ENCODE measurements around the gene PPP4R4. TPM values are rescaled to one million over a fixed set of nuclear protein-coding genes. Genes with fewer than 3 reads are reported as not detected.

PPP4R4 gene
- total and polyA plus RNA-seq, 8 donors, result 0.43 to 3.7 (median 0.62) TPM

DNA sequence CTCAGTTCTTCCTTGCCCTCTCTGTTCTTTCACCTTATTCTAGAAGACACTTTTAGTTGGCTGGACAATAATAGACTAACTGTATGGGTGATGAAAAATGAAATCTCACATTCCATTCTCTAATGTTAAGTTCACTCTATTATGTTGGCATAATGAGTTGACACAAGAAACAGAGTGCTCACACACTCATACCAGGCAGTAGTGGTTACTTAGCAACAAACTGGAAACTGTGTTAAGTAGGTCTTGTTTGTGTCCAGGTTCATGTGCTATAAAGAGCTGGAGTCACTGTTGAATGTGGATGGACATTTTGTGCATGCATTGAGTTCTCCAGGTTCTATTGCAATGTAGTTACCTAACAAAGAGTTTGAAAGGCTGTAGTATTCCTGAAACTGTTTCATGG, 16.9 kb upstream of the PPP4R4 start:
- Histone ChIP-seq H3K27me3 (peaks cover 0 to 3% of the 10 kb centered on the region in 2 donors), H3K4me3 (no peak overlapping the region), H3K27ac (peak overlapping the region in 1 of 2 donors; percentile 40), H3K9me3 (no peaks in the 10 kb centered on the region), H3K4me1 (peaks cover 0 to 17% of the 10 kb centered on the region in 2 donors), H3K36me3 (no peaks in the 10 kb centered on the region)
- ATAC-seq (peak; percentile 98), DNase-seq (peak in 1 of 4 donors; percentile 61)
- intact Hi-C loops (cut with DNase I), result no loop called here
- no peak for TF ChIP-seq CTCF (IDR thresholded peaks at IDR 0.05)

DNA sequence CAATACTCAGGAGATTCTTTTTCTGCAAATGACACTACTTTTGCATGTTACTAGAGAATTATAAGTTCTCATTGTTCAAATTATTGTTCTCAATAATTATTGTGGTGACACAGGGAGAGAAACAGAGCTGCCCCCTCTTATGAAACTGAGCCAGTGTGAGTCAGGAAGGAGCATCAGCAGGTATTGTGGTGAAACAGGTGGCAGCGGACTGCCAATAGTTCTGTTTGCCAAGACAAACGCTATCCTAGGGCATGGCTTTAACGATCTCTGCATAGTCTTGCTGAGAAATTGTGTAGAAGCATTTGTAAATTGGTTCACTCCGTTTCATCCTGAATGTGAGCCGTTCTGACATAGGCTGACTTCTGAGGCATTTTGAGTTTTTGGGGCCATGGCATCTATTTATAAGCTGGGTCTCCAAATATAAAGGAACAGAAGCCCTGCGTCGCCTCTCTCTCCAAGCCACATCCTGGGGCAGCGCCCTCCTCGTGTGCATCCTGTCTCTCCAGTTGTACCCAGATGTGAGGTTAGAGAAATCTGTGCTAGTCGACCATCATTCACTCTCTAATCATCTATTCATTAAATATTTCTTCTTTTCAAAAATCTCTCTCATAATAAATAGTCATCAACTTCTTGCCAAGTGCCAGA, 15.8 kb upstream of the PPP4R4 start:
- peaks cover 0 to 24% of the 10 kb centered on the region in 2 donors for H3K4me1 ChIP-seq
- intact Hi-C loops (cut with DNase I), result no loop called here
- no peak overlapping the region for H3K4me3 ChIP-seq
- no peak for ATAC-seq
- peaks cover 0 to 3% of the 10 kb centered on the region in 2 donors for H3K27me3 ChIP-seq
- H3K27ac ChIP-seq, result no peak overlapping the region
- no peak for TF ChIP-seq CTCF (IDR thresholded peaks at IDR 0.05)
- DNase-seq, result no peak
- no peaks in the 10 kb centered on the region for H3K36me3 ChIP-seq
- no peaks in the 10 kb centered on the region for H3K9me3 ChIP-seq

DNA sequence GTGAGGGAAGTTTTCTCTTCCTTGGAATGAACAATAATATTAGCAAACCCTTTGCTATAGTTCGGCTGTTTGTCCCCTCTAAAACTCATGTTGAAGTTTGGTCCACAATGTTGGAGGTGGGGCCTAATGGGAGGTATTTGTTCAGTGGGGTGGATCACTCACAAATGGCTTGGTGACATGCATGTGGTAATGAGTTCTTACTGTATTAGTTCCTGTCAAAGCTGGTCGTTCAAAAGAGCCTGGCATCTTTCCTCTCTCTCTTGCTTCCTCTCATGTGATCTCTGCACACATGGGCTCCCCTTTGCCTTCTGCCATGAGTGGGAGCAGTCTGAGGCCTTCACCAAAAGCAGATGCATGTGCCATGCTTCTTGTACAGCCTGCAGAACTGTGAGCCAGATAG, 13.1 kb upstream of the PPP4R4 start:
- no peaks in the 10 kb centered on the region for H3K36me3 ChIP-seq
- ATAC-seq, result no peak
- intact Hi-C loops (cut with DNase I), result no loop called here
- peaks cover 0 to 17% of the 10 kb centered on the region in 2 donors for H3K4me1 ChIP-seq
- H3K27me3 ChIP-seq, result peaks cover 0 to 7% of the 10 kb centered on the region in 2 donors
- no peak for TF ChIP-seq CTCF (IDR thresholded peaks at IDR 0.05)
- no peaks in the 10 kb centered on the region for H3K9me3 ChIP-seq
- no peak for DNase-seq
- H3K27ac ChIP-seq, result no peak overlapping the region
- H3K4me3 ChIP-seq, result no peak overlapping the region

DNA sequence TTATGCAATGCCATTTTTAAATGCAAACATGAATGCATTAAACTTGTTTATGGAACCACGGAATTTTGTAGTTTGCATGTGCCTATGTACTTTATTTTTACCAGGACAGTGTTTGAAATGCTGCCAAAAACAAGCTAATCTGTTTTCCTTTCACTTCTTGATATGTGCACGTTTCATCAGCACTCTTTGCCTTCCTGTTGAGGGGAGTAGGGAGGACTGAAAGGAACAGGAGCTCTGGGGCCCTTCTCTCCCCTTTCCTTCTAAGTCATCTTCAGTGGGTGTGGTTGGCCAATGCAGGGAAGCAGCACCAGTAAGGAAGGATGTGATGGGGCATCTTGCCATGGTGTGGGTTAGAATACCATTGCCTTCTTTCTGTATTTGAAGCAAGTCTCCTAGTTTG, 12.1 kb upstream of the PPP4R4 start:
- no peak overlapping the region for H3K4me3 ChIP-seq
- no peak for ATAC-seq
- peaks cover 0 to 17% of the 10 kb centered on the region in 2 donors for H3K4me1 ChIP-seq
- H3K36me3 ChIP-seq, result no peaks in the 10 kb centered on the region
- intact Hi-C loops (cut with DNase I), result no loop called here
- peaks cover 0 to 7% of the 10 kb centered on the region in 2 donors for H3K27me3 ChIP-seq
- DNase-seq, result no peak
- H3K9me3 ChIP-seq, result no peaks in the 10 kb centered on the region
- no peak overlapping the region for H3K27ac ChIP-seq
- no peak for TF ChIP-seq CTCF (IDR thresholded peaks at IDR 0.05)

DNA sequence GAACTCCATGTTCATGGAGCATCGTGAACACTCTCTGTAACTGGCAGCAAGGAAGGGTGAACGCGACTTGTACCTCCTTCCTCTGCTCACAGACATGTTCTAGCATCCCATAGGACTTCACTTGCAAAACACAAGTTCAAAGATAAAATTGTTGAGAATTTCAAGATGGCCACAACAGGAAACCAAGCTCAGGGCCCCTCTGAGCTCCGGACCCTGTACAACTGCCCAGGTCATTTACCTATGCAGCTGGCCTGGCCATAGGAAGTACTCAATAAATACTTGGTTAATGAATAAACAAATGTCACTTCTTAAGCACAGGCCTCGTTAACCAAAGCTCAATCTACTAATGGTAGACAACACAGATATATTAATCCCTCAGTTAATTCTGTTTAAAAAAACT, 11.7 kb upstream of the PPP4R4 start:
- no peak for TF ChIP-seq CTCF (IDR thresholded peaks at IDR 0.05)
- peaks cover 0 to 7% of the 10 kb centered on the region in 2 donors for H3K27me3 ChIP-seq
- no peak overlapping the region for H3K4me3 ChIP-seq
- no peaks in the 10 kb centered on the region for H3K9me3 ChIP-seq
- no peak for ATAC-seq
- H3K4me1 ChIP-seq, result peaks cover 0 to 17% of the 10 kb centered on the region in 2 donors
- H3K36me3 ChIP-seq, result no peaks in the 10 kb centered on the region
- intact Hi-C loops (cut with DNase I), result no loop called here
- no peak overlapping the region for H3K27ac ChIP-seq
- DNase-seq, result no peak
